ENCODE results near the gene ACP2.

DNA sequence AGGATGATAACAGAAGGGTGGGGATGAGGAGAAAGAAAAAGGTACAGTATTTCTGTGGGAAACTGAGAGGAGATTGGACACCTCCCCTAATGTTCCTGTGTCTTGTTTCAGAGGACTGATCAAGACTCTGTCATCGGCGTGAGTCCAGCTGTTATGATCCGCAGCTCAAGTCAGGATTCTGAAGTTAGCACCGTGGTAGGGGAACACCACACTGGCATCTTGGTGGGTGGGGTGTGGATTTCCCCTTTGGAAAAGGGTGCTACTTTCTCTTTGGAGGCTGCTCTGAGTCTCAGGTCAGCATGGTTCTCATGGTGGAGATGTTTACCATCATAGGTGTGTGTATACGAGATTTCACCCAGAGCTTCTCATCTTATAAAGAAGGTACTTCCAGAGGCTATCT lies 46.8 kb upstream of the ACP2 start:
- TF ChIP-seq MAX (IDR thresholded peaks at IDR 0.05) (no peak), REST (IDR thresholded peaks at IDR 0.05; ENCODE audit: low read depth) (no peak), EP300 (IDR thresholded peaks at IDR 0.05; ENCODE audit: borderline replicate concordance) (no peak)
